Neuronal stem cell (in vitro differentiated cells): ENCODE data around the gene TUBA8.
"Not testable (repeated sequence)": the region's sequence is repeated elsewhere in the genome, so short reads cannot be mapped to it uniquely, and the experiment has no call there.

Source experiments
- DNase-seq: peaks from one replicate; pipeline ENCODE4 v3.0.0-alpha.2; 2013; ENCODE audit warnings: low spot score
- H2AFZ ChIP-seq: one replicate; pipeline ENCODE4 v1.6.1; 2013; ENCODE audit warnings: mild to moderate bottlenecking, low read length, inconsistent platforms
- H2AK5ac ChIP-seq: 2 replicates; pipeline ENCODE4 v1.6.1; 2013; ENCODE audit warnings: low read depth, mild to moderate bottlenecking, inconsistent platforms, low read length, moderate library complexity, mixed read lengths
- H2BK120ac ChIP-seq: 2 replicates; pipeline ENCODE4 v1.6.1; 2013; ENCODE audit warnings: low read depth, mild to moderate bottlenecking, inconsistent platforms, low read length, moderate library complexity, mixed read lengths
- H2BK12ac ChIP-seq: one replicate; pipeline ENCODE4 v1.6.1; 2013; ENCODE audit warnings: low read length, inconsistent platforms
- H2BK15ac ChIP-seq: 2 replicates; pipeline ENCODE4 v1.6.1; 2013; ENCODE audit warnings: mild to moderate bottlenecking, low read length, inconsistent platforms, mixed read lengths
- H2BK5ac ChIP-seq: one replicate; pipeline ENCODE4 v1.6.1; 2013; ENCODE audit warnings: inconsistent platforms, mild to moderate bottlenecking, low read length, moderate library complexity
- H3K14ac ChIP-seq: one replicate; pipeline ENCODE4 v1.6.1; 2013; ENCODE audit warnings: low read length, inconsistent platforms
- H3K18ac ChIP-seq: 2 replicates; pipeline ENCODE4 v1.6.1; 2013; ENCODE audit warnings: low read length, inconsistent platforms
- H3K23ac ChIP-seq: 2 replicates; pipeline ENCODE4 v1.6.1; 2013; ENCODE audit warnings: low read depth, mild to moderate bottlenecking, mixed read lengths, low read length, inconsistent platforms; ENCODE audit not compliant: poor library complexity
- H3K27ac ChIP-seq: replicated peaks from 3 replicates; pipeline ENCODE4 v1.5.1; 2013; ENCODE audit warnings: low read length, inconsistent platforms
- H3K27me3 ChIP-seq, 3 experiments: 2 replicates each; pipeline ENCODE4 v1.6.1; 2013; ENCODE audit warnings: low read length in 3 of 3, mild to moderate bottlenecking in 2 of 3, inconsistent platforms in 1 of 3, low read depth in 1 of 3, mixed read lengths in 1 of 3, moderate library complexity in 1 of 3; ENCODE audit not compliant: control insufficient read depth in 3 of 3, insufficient read depth in 3 of 3
- H3K36me3 ChIP-seq, 2 donors: replicated peaks in 1 of 2; 2 replicates each; pipeline ENCODE4 v1.6.1; 2013; ENCODE audit warnings: low read length in 2 of 2; ENCODE audit not compliant: control insufficient read depth in 2 of 2, insufficient read depth in 2 of 2
- H3K4ac ChIP-seq: 2 replicates; pipeline ENCODE4 v1.6.1; 2013; ENCODE audit warnings: inconsistent platforms, mild to moderate bottlenecking, low read length, moderate library complexity
- H3K4me1 ChIP-seq, 2 donors: 1 replicate in 1 of 2; 2 replicates in 1 of 2; pipeline ENCODE4 v1.6.1; 2013; ENCODE audit warnings: low read length in 2 of 2, low read depth in 1 of 2; ENCODE audit not compliant: control insufficient read depth in 2 of 2, insufficient read depth in 1 of 2
- H3K4me2 ChIP-seq: one replicate; pipeline ENCODE4 v1.6.1; 2013; ENCODE audit warnings: mild to moderate bottlenecking, low read length, inconsistent platforms; ENCODE audit not compliant: insufficient read depth, poor library complexity, severe bottlenecking
- H3K4me3 ChIP-seq, 2 donors: 2 replicates each; pipeline ENCODE4 v1.5.1; 2013; ENCODE audit warnings: low read length in 2 of 2, mild to moderate bottlenecking in 2 of 2, inconsistent platforms in 1 of 2, moderate library complexity in 1 of 2
- H3K79me1 ChIP-seq: one replicate; pipeline ENCODE4 v1.6.1; 2013; ENCODE audit warnings: low read depth, mild to moderate bottlenecking, inconsistent platforms, low read length, moderate library complexity
- H3K9ac ChIP-seq: one replicate; pipeline ENCODE4 v1.6.1; 2013; ENCODE audit warnings: mild to moderate bottlenecking, low read depth, low read length, inconsistent platforms; ENCODE audit not compliant: poor library complexity
- H3K9me3 ChIP-seq, 2 donors: replicated peaks in 1 of 2; 2 replicates each; pipeline versions ENCODE3 to v1.6.1; 2013; ENCODE audit warnings: low read length in 2 of 2, mild to moderate bottlenecking in 2 of 2, inconsistent platforms in 1 of 2, low read depth in 1 of 2, mixed read lengths in 1 of 2, moderate library complexity in 1 of 2; ENCODE audit not compliant: control insufficient read depth in 2 of 2, insufficient read depth in 1 of 2
- H4K8ac ChIP-seq: one replicate; pipeline ENCODE4 v1.6.1; 2013; ENCODE audit warnings: low read depth, mild to moderate bottlenecking, inconsistent platforms, low read length, moderate library complexity
- H4K91ac ChIP-seq: one replicate; pipeline ENCODE4 v1.6.1; 2013; ENCODE audit warnings: low read length, low read depth, mild to moderate bottlenecking, inconsistent platforms; ENCODE audit not compliant: poor library complexity
- WGBS, 2 donors: extraction: QIAGEN DNeasy Blood & Tissue Kit; methylation state at CpG; one replicate each; pipeline ENCODE4 v1.1.7; 2013; ENCODE audit warnings: missing lambda C conversion rate in 2 of 2, mixed read lengths in 1 of 2; ENCODE audit not compliant: insufficient read length in 2 of 2, insufficient replicate concordance in 1 of 2; ENCODE audit errors: extremely low coverage in 2 of 2; 5-methylcytosine and 5-hydroxymethylcytosine counted together

The TUBA8 gene

DNA sequence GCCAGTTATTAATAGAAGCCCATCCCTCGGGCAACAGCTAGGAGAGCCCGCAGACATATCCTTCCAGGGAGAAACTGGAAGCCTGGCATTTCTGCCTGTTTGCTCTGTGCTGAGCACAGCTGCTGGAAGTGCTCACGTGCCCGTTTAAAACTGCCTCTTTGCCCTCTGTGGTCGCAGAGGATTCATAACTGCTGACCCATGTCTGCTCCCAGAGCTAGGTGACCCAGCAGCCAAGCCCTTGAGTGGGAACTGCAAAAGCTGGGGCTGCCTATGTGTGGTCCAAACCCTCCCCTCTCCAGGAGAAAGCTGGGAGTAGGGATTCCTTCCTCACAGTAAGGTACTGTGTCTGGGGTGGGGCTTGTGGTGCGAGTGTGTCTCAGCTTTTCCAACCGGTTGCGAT lies 54.0 kb downstream of the TUBA8 start:
- not testable (repeated sequence) for H3K4me2 ChIP-seq, H3K23ac ChIP-seq, H3K9me3 ChIP-seq, H2BK15ac ChIP-seq, DNase-seq, H3K4ac ChIP-seq, H3K36me3 ChIP-seq, H3K14ac ChIP-seq, H4K91ac ChIP-seq, H3K27ac ChIP-seq, H2AK5ac ChIP-seq, H3K27me3 ChIP-seq, H2BK120ac ChIP-seq, H3K18ac ChIP-seq, H3K79me1 ChIP-seq, H2BK12ac ChIP-seq, H3K4me1 ChIP-seq, H4K8ac ChIP-seq, H3K4me3 ChIP-seq, H2BK5ac ChIP-seq, H3K9ac ChIP-seq
- peak overlapping the region; percentile 72 for H2AFZ ChIP-seq
- no CpG with 5 or more reads among the region's 8 CpGs for WGBS, 2 donors

DNA sequence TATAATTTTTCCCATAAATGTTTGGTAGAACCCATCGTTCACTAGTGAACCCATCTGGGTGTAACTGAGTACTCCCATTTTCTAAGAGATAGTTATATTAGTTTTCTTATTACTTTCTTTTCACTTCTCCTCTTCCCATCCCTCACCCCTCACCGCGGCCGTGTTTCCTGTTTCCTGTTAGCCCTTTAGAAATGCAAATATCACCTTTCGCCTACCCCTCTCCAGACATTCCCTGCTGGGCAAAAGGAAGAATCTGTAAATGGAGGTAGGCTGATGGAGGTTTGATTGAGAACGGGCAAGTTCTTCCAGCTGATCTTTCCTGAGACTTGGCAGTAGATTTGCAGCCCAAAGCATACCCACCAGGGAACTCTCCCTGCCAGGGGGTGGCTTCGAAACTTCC lies 54.7 kb downstream of the TUBA8 start:
- not testable (repeated sequence) for H4K91ac ChIP-seq, H2BK15ac ChIP-seq, H3K4ac ChIP-seq, H2AK5ac ChIP-seq, H2BK12ac ChIP-seq, H3K27ac ChIP-seq, H3K9me3 ChIP-seq, H2BK120ac ChIP-seq, H3K36me3 ChIP-seq, H2AFZ ChIP-seq, H3K14ac ChIP-seq, H3K9ac ChIP-seq, H3K4me1 ChIP-seq, H4K8ac ChIP-seq, H2BK5ac ChIP-seq, H3K4me2 ChIP-seq, H3K79me1 ChIP-seq, DNase-seq, H3K23ac ChIP-seq, H3K18ac ChIP-seq, H3K27me3 ChIP-seq, H3K4me3 ChIP-seq
- no CpG with 5 or more reads among the region's 7 CpGs for WGBS, 2 donors

DNA sequence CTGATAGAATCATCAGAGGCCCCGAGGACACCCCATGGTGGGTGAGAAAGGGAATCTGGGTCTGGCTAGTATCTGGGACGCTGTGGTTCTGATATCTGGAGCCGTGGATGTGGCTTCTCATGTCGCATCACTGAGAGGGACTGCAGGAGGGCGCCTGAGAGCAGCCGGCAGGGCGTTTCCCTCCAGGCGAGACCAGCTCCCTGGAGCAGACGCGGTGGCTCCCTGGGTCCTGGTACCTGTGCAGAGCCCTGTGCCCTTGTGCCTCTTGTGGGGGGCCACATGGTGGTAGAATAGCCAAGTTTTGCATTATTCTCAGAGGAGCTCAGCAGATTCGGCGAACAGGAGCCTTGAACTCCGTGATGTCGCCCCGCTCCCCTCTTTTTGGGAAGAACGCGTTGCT lies 59.7 kb downstream of the TUBA8 start:
- not testable (repeated sequence) for H4K91ac ChIP-seq, H2BK5ac ChIP-seq, H3K4me3 ChIP-seq, H2AK5ac ChIP-seq, H3K4me2 ChIP-seq, H2BK15ac ChIP-seq, H4K8ac ChIP-seq, H2BK12ac ChIP-seq, H3K18ac ChIP-seq, H3K79me1 ChIP-seq, H2AFZ ChIP-seq, H3K36me3 ChIP-seq, H3K27ac ChIP-seq, DNase-seq, H2BK120ac ChIP-seq, H3K4me1 ChIP-seq, H3K9ac ChIP-seq, H3K9me3 ChIP-seq, H3K23ac ChIP-seq, H3K27me3 ChIP-seq, H3K4ac ChIP-seq, H3K14ac ChIP-seq
- WGBS, 2 donors, result no CpG with 5 or more reads among the region's 17 CpGs

DNA sequence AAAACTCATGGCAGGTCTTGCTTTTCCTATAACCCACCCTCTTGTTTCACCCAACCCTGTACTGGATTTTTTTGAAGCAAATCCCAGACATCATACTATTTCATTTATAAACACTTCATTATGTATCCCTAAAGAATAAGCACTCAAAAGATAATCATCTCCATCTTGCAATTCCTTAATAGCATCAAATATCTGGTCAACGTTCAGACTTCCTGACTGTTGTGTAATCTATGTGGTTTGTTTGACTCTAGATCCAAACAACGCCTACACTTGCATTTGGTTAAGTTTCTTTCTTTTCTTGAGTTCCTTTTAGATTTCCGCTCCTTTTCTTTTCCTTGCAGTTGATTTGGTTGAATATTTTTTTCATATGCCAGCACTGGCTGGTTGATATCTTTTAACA lies 61.6 kb downstream of the TUBA8 start:
- not testable (repeated sequence) for H3K4ac ChIP-seq, H2AFZ ChIP-seq, H3K9ac ChIP-seq, H4K91ac ChIP-seq, H3K14ac ChIP-seq, H3K4me3 ChIP-seq, H2BK15ac ChIP-seq, H3K27ac ChIP-seq, H3K4me2 ChIP-seq, H3K27me3 ChIP-seq, H2BK5ac ChIP-seq, H2BK12ac ChIP-seq, H3K18ac ChIP-seq, H2BK120ac ChIP-seq, H3K36me3 ChIP-seq, H3K9me3 ChIP-seq, DNase-seq, H3K79me1 ChIP-seq, H4K8ac ChIP-seq, H2AK5ac ChIP-seq, H3K23ac ChIP-seq, H3K4me1 ChIP-seq
- no CpG with 5 or more reads among the region's 3 CpGs for WGBS, 2 donors
